ENCODE measurements around the gene SELENOF. TPM values are rescaled to one million over a fixed set of nuclear protein-coding genes. Genes with fewer than 3 reads are reported as not detected.

The SELENOF gene
- total and polyA plus RNA-seq, 4 donors, result 194 to 232 (median 200) TPM

DNA sequence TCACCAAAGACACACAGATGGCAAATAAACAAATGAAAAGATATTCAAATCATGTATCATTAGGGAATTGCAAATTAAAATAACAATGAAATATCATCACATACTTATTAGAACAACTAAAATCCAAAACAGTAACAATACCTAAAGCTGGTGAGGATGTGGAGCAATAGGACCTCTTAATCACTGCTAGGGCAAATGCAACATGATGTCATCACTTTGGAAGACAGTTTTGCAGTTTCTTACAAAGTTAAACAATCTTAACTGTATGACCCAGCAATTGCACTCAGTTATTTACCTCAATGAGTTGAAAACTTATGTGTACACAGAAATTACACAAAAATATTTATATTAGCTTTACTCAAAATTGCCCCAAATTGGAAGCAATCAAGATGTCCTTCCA, 47.3 kb downstream of the SELENOF start:
- Histone ChIP-seq H3K4me1 (ENCODE audit: control insufficient read depth, insufficient read depth, low read length) (no peaks in the 10 kb centered on the region), H3K4me3 (ENCODE audit: low read depth, low read length) (no peak overlapping the region)
- DNase-seq (ENCODE audit: low read depth in 4 of 6, low spot score in 6 of 6), result no peak

DNA sequence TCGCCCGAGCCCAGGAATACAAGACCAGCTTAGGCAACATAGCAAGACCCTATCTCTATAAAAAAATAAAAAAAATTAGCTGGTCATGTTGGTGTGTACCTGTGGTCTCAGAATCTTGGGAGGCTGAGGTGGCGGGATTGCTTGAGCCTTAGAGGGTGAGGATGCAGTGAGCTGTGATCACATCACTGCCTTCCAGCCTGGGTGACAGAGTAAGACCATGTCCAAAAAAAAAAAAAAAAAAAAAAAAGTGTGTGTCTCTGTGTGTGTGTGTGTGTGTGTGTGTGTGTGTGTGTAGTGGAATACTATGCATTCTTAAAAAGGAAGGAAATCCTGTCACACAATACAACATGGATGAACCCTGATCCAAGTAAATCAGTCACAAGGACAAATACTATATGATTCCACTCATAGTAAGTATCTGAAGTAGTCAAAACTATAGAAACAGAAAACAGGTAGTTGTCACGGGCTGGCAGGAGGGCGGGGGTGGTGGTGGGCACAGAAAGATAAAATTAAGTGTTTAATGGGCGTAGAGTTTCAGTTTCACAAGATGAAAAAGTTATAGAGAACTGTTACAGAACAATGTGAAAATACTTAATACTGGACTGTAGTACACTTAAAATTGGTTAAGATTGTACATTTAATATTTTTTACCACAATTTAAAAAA, 47.8 kb downstream of the SELENOF start:
- WGBS (ENCODE audit: insufficient coverage), result 100% methylated on average over 1 of the region's 6 CpGs
- no peaks in the 10 kb centered on the region for H3K9me3 ChIP-seq (ENCODE audit: control insufficient read depth, insufficient read depth, low read length)
- H3K27ac ChIP-seq (ENCODE audit: low read depth, low read length), result no peak overlapping the region
- H3K4me3 ChIP-seq (ENCODE audit: low read depth, low read length), result no peak overlapping the region
- H3K27me3 ChIP-seq (ENCODE audit: control insufficient read depth, insufficient read depth, low read length), result no peaks in the 10 kb centered on the region
- DNase-seq (ENCODE audit: low read depth in 4 of 6, low spot score in 6 of 6), result no peak
- H3K4me1 ChIP-seq (ENCODE audit: control insufficient read depth, insufficient read depth, low read length), result no peaks in the 10 kb centered on the region
- H3K36me3 ChIP-seq (ENCODE audit: control insufficient read depth, insufficient read depth, low read length), result peaks cover 2% of the 10 kb centered on the region

More for the DNA sequence above, 47.3 kb downstream of the SELENOF start:
- Histone ChIP-seq H3K9me3 (ENCODE audit: control insufficient read depth, insufficient read depth, low read length) (no peaks in the 10 kb centered on the region), H3K27ac (ENCODE audit: low read depth, low read length) (no peak overlapping the region), H3K27me3 (ENCODE audit: control insufficient read depth, insufficient read depth, low read length) (no peaks in the 10 kb centered on the region), H3K36me3 (ENCODE audit: control insufficient read depth, insufficient read depth, low read length) (peaks cover 2% of the 10 kb centered on the region)

GRCh38 chr1:86862920-86863319, 51.0 kb downstream of the SELENOF start:
- Histone ChIP-seq H3K27ac (ENCODE audit: low read depth, low read length) (no peak overlapping the region), H3K27me3 (ENCODE audit: control insufficient read depth, insufficient read depth, low read length) (no peaks in the 10 kb centered on the region), H3K4me3 (ENCODE audit: low read depth, low read length) (no peak overlapping the region), H3K4me1 (ENCODE audit: control insufficient read depth, insufficient read depth, low read length) (no peaks in the 10 kb centered on the region), H3K9me3 (ENCODE audit: control insufficient read depth, insufficient read depth, low read length) (no peaks in the 10 kb centered on the region), H3K36me3 (ENCODE audit: control insufficient read depth, insufficient read depth, low read length) (peaks cover 2% of the 10 kb centered on the region)
- no CpG with 5 or more reads among the region's 2 CpGs for WGBS (ENCODE audit: insufficient coverage)
- peak in 2 of 6 donors; percentile 23 to 30 for DNase-seq (ENCODE audit: low read depth in 4 of 6, low spot score in 6 of 6)

DNA sequence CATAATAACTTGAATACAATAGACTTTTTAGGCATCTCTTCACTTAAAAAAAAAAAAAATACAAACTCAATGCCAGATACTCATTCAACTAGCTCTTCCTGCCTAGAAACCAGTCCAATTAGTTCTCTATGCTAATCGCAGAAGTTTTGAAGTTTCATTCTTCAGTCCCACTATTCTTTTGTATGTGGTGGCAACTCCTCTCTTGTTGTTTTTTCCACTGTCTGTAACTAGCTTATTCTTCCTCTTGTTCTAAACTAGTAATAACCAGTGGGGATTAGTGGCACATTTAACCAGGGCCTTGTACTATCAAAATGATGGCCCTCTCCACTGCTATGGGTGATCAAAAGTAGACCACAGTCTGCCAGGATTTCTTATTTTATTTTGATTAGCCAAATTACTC, 52.5 kb downstream of the SELENOF start:
- WGBS (ENCODE audit: insufficient coverage), result 60% methylated on average over 1 of the region's 1 CpG

GRCh38 chr1:86860424-86860823, 53.5 kb downstream of the SELENOF start:
- Histone ChIP-seq H3K36me3 (ENCODE audit: control insufficient read depth, insufficient read depth, low read length) (no peaks in the 10 kb centered on the region), H3K9me3 (ENCODE audit: control insufficient read depth, insufficient read depth, low read length) (no peaks in the 10 kb centered on the region), H3K4me3 (ENCODE audit: low read depth, low read length) (no peak overlapping the region), H3K27ac (ENCODE audit: low read depth, low read length) (no peak overlapping the region), H3K4me1 (ENCODE audit: control insufficient read depth, insufficient read depth, low read length) (no peaks in the 10 kb centered on the region), H3K27me3 (ENCODE audit: control insufficient read depth, insufficient read depth, low read length) (no peaks in the 10 kb centered on the region)
- WGBS (ENCODE audit: insufficient coverage), result no CpG with 5 or more reads among the region's 1 CpG
- DNase-seq (ENCODE audit: low read depth in 4 of 6, low spot score in 6 of 6), result no peak

More for the DNA sequence above, 52.5 kb downstream of the SELENOF start:
- H3K27me3 ChIP-seq (ENCODE audit: control insufficient read depth, insufficient read depth, low read length), result no peaks in the 10 kb centered on the region
- DNase-seq (ENCODE audit: low read depth in 4 of 6, low spot score in 6 of 6), result no peak
- H3K36me3 ChIP-seq (ENCODE audit: control insufficient read depth, insufficient read depth, low read length), result peaks cover 2% of the 10 kb centered on the region
- H3K27ac ChIP-seq (ENCODE audit: low read depth, low read length), result no peak overlapping the region
- no peaks in the 10 kb centered on the region for H3K9me3 ChIP-seq (ENCODE audit: control insufficient read depth, insufficient read depth, low read length)
- no peak overlapping the region for H3K4me3 ChIP-seq (ENCODE audit: low read depth, low read length)
- H3K4me1 ChIP-seq (ENCODE audit: control insufficient read depth, insufficient read depth, low read length), result no peaks in the 10 kb centered on the region

- Histone ChIP-seq H3K27ac (ENCODE audit: low read depth, low read length) (no peak overlapping the region), H3K4me3 (ENCODE audit: low read depth, low read length) (no peak overlapping the region), H3K36me3 (ENCODE audit: control insufficient read depth, insufficient read depth, low read length) (no peaks in the 10 kb centered on the region), H3K9me3 (ENCODE audit: control insufficient read depth, insufficient read depth, low read length) (no peaks in the 10 kb centered on the region), H3K27me3 (ENCODE audit: control insufficient read depth, insufficient read depth, low read length) (no peaks in the 10 kb centered on the region), H3K4me1 (ENCODE audit: control insufficient read depth, insufficient read depth, low read length) (no peaks in the 10 kb centered on the region)
- DNase-seq (ENCODE audit: low read depth in 4 of 6, low spot score in 6 of 6), result no peak
- 100% methylated on average over 1 of the region's 2 CpGs for whole genome bisulfite sequencing (ENCODE audit: insufficient coverage)
Measured at GRCh38 chr1:86860020-86860419, 53.9 kb downstream of the SELENOF start.

GRCh38 chr1:86858524-86859261, 55.2 kb downstream of the SELENOF start:
- DNase-seq (ENCODE audit: low read depth in 4 of 6, low spot score in 6 of 6), result no peak
- Histone ChIP-seq H3K27me3 (ENCODE audit: control insufficient read depth, insufficient read depth, low read length) (no peaks in the 10 kb centered on the region), H3K4me3 (ENCODE audit: low read depth, low read length) (no peak overlapping the region), H3K27ac (ENCODE audit: low read depth, low read length) (no peak overlapping the region), H3K4me1 (ENCODE audit: control insufficient read depth, insufficient read depth, low read length) (no peaks in the 10 kb centered on the region), H3K36me3 (ENCODE audit: control insufficient read depth, insufficient read depth, low read length) (no peaks in the 10 kb centered on the region), H3K9me3 (ENCODE audit: control insufficient read depth, insufficient read depth, low read length) (no peaks in the 10 kb centered on the region)
- WGBS (ENCODE audit: insufficient coverage), result no CpG with 5 or more reads among the region's 3 CpGs

DNA sequence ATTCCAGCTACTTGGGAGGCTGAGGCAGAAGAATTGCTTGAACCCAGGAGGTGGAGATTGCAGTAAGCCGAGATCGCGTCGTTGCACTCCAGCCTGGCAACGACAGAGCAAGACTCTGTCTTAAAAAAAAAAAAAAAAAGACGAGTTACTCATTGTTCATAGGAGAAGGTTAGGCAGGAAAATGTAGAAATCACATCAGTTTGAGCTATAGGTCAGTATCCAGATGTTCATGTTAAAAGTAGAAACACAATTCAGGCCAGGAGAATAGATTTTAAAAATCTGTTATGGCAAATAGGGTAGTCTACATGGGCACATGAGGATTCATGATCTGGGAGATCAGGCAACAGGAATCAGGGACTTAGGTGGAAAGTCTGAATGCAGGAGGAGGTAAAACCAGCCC, 57.7 kb downstream of the SELENOF start:
- Histone ChIP-seq H3K36me3 (ENCODE audit: control insufficient read depth, insufficient read depth, low read length) (no peaks in the 10 kb centered on the region), H3K4me1 (ENCODE audit: control insufficient read depth, insufficient read depth, low read length) (no peaks in the 10 kb centered on the region), H3K27me3 (ENCODE audit: control insufficient read depth, insufficient read depth, low read length) (no peaks in the 10 kb centered on the region), H3K9me3 (ENCODE audit: control insufficient read depth, insufficient read depth, low read length) (no peaks in the 10 kb centered on the region), H3K4me3 (ENCODE audit: low read depth, low read length) (no peak overlapping the region), H3K27ac (ENCODE audit: low read depth, low read length) (no peak overlapping the region)
- DNase-seq (ENCODE audit: low read depth in 4 of 6, low spot score in 6 of 6), result no peak
- WGBS (ENCODE audit: insufficient coverage), result 93% methylated on average over 5 of the region's 6 CpGs

GRCh38 chr1:86854352-86854751, 59.6 kb downstream of the SELENOF start:
- Histone ChIP-seq H3K27me3 (ENCODE audit: control insufficient read depth, insufficient read depth, low read length) (no peaks in the 10 kb centered on the region), H3K36me3 (ENCODE audit: control insufficient read depth, insufficient read depth, low read length) (no peaks in the 10 kb centered on the region), H3K9me3 (ENCODE audit: control insufficient read depth, insufficient read depth, low read length) (no peaks in the 10 kb centered on the region), H3K4me1 (ENCODE audit: control insufficient read depth, insufficient read depth, low read length) (no peaks in the 10 kb centered on the region), H3K27ac (ENCODE audit: low read depth, low read length) (no peak overlapping the region), H3K4me3 (ENCODE audit: low read depth, low read length) (no peak overlapping the region)
- 97% methylated on average over 3 of the region's 3 CpGs for WGBS (ENCODE audit: insufficient coverage)
- DNase-seq (ENCODE audit: low read depth in 4 of 6, low spot score in 6 of 6), result no peak
